ENCODE data around the gene PDCD1.

DNA sequence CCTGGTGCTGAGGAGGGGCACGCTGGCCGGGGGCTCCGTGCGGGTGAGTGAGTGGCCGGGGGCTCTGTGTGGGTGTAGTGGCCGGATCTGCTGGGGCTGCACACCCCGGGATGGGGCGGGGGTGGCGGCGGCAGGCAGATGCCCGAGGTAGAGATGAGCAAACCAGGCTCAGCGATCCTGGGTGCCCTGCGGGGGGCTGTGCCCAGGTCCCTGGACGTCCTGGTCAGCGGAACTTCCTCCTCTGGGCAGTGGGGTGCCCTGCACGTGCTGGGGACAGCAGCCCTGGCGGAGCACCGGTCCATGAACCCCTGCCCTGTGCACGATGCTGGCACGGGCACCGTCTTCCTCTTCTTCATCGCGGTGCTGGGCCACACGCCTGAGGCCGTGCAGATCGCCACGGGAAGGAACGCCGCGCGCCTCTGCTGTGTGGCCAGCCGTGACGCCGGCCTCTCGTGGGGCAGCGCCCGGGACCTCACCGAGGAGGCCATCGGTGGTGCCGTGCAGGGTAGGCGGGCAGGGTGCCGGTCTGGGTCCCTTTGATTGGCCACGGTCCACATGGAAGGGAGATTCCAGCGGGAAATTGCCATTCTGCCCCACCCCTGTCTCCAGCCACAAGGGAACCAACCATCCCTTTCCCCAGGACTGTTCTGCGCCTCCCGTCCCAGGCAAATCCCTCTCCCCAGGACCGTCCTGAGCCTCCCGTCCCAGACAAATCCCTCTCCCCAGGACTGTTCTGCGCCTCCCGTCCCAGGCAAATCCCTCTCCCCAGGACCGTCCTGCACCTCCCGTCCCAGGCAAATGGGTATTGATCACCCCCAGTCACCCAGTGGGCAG, 43.8 kb downstream of the PDCD1 start:
- TF ChIP-seq, protein P1, sequence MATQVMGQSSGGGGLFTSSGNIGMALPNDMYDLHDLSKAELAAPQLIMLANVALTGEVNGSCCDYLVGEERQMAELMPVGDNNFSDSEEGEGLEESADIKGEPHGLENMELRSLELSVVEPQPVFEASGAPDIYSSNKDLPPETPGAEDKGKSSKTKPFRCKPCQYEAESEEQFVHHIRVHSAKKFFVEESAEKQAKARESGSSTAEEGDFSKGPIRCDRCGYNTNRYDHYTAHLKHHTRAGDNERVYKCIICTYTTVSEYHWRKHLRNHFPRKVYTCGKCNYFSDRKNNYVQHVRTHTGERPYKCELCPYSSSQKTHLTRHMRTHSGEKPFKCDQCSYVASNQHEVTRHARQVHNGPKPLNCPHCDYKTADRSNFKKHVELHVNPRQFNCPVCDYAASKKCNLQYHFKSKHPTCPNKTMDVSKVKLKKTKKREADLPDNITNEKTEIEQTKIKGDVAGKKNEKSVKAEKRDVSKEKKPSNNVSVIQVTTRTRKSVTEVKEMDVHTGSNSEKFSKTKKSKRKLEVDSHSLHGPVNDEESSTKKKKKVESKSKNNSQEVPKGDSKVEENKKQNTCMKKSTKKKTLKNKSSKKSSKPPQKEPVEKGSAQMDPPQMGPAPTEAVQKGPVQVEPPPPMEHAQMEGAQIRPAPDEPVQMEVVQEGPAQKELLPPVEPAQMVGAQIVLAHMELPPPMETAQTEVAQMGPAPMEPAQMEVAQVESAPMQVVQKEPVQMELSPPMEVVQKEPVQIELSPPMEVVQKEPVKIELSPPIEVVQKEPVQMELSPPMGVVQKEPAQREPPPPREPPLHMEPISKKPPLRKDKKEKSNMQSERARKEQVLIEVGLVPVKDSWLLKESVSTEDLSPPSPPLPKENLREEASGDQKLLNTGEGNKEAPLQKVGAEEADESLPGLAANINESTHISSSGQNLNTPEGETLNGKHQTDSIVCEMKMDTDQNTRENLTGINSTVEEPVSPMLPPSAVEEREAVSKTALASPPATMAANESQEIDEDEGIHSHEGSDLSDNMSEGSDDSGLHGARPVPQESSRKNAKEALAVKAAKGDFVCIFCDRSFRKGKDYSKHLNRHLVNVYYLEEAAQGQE (IDR thresholded peaks at IDR 0.05; ENCODE audit: borderline replicate concordance in 1 of 2, low read depth in 1 of 2, low read length in 2 of 2), result no peak
- no peak for TF ChIP-seq ZZZ3 (CRISPR knock-in tag; IDR thresholded peaks at IDR 0.05; ENCODE audit: borderline replicate concordance)
- TF ChIP-seq, protein P2, sequence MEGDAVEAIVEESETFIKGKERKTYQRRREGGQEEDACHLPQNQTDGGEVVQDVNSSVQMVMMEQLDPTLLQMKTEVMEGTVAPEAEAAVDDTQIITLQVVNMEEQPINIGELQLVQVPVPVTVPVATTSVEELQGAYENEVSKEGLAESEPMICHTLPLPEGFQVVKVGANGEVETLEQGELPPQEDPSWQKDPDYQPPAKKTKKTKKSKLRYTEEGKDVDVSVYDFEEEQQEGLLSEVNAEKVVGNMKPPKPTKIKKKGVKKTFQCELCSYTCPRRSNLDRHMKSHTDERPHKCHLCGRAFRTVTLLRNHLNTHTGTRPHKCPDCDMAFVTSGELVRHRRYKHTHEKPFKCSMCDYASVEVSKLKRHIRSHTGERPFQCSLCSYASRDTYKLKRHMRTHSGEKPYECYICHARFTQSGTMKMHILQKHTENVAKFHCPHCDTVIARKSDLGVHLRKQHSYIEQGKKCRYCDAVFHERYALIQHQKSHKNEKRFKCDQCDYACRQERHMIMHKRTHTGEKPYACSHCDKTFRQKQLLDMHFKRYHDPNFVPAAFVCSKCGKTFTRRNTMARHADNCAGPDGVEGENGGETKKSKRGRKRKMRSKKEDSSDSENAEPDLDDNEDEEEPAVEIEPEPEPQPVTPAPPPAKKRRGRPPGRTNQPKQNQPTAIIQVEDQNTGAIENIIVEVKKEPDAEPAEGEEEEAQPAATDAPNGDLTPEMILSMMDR (CRISPR knock-in tag; IDR thresholded peaks at IDR 0.05), result no peak
